PFSK-1 (cell line): ENCODE measurements around the gene ADAMTS17.

Source experiments
- POLR2AphosphoS5 ChIP-seq: IDR thresholded peaks from 2 replicates; pipeline ENCODE4 v1.6.1; 2012; ENCODE audit warnings: low read depth, mild to moderate bottlenecking, control low read depth, low read length, moderate library complexity
- REST ChIP-seq, 2 experiments: IDR thresholded peaks; 2 replicates each; pipeline versions ENCODE4 v1.6.1 to v1.8.0; 2011 to 2012; ENCODE audit warnings: low read depth in 2 of 2, low read length in 2 of 2, control low read depth in 1 of 2, inconsistent platforms in 1 of 2, mild to moderate bottlenecking in 1 of 2, moderate library complexity in 1 of 2; ENCODE audit not compliant: insufficient read depth in 1 of 2
- SIN3A ChIP-seq: IDR thresholded peaks from 2 replicates; pipeline ENCODE4 v1.6.1; 2012; ENCODE audit warnings: mild to moderate bottlenecking, low read length, moderate library complexity, borderline replicate concordance; ENCODE audit not compliant: insufficient read depth

DNA sequence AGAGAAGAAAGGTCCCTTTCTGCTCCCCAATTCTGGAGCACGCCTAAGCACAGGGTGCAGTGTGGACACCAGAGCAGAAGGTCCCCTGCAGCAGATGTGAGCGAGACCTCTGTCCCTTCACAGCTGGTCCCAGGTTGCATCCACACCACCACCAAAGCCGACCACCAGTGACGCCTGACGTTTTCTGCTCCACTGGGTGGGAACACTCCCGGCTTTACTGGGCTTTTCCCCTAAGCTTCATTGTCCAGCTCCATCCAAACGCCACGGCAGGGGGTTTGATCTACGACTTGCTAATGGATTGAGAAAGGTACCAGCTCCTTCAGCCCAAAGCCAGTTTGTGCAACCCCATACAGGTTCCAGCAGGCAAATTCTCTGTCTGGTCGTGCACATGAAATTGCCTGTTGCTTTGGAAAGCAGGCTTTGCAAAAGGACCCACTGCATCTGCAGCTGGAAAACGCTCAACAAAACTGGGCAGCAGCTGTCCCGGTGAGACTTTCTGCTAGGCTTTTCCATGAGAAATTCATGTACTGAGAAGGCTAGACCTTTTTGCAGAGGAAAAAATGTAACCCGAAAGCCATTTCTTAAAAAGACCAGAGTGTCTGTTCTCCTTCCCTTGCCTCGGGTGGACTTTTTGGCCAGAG, 31.1 kb downstream of the ADAMTS17 start:
- TF ChIP-seq REST (IDR thresholded peaks at IDR 0.05; ENCODE audit: insufficient read depth in 1 of 2, low read depth in 2 of 2, low read length in 2 of 2) = no peak
- no peak for TF ChIP-seq SIN3A
- TF ChIP-seq POLR2AphosphoS5 = no peak
